ENCODE results near the gene ESCO1.

ESCO1 gene

DNA sequence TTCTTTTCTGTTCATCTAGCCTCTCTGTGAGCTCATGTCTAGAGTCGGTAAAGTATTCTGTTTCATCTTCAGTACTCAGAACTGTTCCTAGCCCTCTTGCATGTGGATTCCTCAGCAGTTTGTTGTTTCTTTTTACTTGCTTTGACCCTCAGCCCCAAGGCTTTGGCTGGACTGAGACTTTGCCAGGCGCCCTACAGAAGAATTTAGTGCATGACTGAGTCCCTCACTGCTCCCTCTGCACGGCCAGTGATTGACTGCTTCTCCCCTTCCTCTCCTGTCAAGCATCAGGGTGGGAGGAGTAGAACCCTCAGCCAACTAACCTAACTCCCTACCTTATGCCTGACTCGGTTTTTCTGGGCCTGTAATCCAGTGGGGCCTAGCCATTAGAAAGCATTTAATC is 109.8 kb downstream of the ESCO1 start:
- Histone ChIP-seq H3K27me3 (ENCODE audit: control insufficient read depth, insufficient read depth, low read length, poor library complexity, severe bottlenecking) (no peaks in the 10 kb centered on the region), H3K4me3 (ENCODE audit: insufficient read depth, low read depth, low read length) (no peak overlapping the region), H3K9me3 (ENCODE audit: control insufficient read depth, low read length) (no peaks in the 10 kb centered on the region), H3K27ac (ENCODE audit: insufficient read depth, low read depth, low read length, poor library complexity, severe bottlenecking) (no peak overlapping the region), H3K36me3 (ENCODE audit: control insufficient read depth, insufficient read depth, low read length) (peaks cover 48% of the 10 kb centered on the region), H3K4me1 (ENCODE audit: control insufficient read depth, insufficient read depth, low read length) (no peaks in the 10 kb centered on the region)
- WGBS, 2 experiments: 90 to 95% methylated on average over 4 of the region's 4 CpGs

DNA sequence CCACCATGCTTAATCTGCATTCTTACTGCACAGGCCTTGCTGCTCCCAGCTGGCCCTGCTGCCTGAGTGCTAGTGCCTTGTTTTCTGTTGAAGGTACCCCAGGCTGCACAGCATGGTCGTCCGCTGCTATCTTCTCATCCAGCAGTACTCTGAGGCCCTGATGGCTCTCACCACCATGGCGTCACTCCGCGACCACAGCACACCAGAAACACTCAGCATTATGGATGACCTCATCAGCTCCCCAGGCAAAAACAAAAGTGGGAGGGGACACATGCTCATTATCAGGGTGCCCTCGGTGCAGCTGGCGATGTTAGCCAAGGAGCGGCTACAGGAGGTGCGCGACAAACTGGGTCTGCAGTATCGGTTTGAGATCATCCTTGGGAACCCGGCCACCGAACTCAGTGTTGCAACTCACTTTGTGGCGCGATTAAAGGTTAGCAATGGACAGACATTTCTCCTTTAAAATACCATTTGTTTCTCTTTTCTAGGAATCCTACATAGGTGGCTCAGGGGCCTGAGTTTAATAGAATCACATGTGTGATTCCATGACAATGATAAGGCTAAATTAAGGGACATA is 110.5 kb downstream of the ESCO1 start:
- H3K27me3 ChIP-seq (ENCODE audit: control insufficient read depth, insufficient read depth, low read length, poor library complexity, severe bottlenecking): no peaks in the 10 kb centered on the region
- no peaks in the 10 kb centered on the region for H3K9me3 ChIP-seq (ENCODE audit: control insufficient read depth, low read length)
- H3K36me3 ChIP-seq (ENCODE audit: control insufficient read depth, insufficient read depth, low read length): peaks cover 51% of the 10 kb centered on the region
- H3K27ac ChIP-seq (ENCODE audit: insufficient read depth, low read depth, low read length, poor library complexity, severe bottlenecking): no peak overlapping the region
- H3K4me1 ChIP-seq (ENCODE audit: control insufficient read depth, insufficient read depth, low read length): no peaks in the 10 kb centered on the region
- WGBS, 2 experiments: 95 to 97% methylated on average over 15 of the region's 15 CpGs
- H3K4me3 ChIP-seq (ENCODE audit: insufficient read depth, low read depth, low read length): no peak overlapping the region

DNA sequence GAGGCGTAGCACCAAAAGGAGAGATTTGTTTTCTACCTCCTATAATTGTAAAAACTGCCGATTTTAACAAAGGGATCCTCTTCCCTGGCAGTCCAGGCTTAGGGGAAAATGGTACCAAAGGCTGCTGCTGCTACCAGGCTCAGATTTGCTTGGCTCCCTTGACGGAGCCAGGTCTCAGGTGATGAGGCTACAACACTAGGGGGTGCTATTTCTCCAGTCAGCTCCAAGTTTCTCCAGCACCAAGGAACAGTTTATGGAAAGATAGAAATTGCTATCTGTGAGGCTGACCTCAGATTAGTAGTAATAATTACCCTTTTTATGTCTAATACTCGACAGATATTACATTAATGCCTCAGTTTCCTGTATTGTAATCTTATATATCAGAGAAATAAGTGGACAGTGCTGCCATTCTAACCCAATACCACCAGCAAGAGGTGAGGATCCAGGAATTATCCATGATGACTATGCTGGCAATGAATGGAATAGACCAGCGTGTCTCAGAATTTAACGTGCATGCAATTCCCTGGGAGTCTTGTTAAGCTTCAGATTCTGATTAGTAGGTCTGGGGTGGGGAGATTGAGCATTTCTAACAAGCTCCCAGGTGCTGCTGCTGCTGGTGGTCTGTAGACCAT is 111.3 kb downstream of the ESCO1 start:
- Histone ChIP-seq H3K9me3 (ENCODE audit: control insufficient read depth, low read length) (no peaks in the 10 kb centered on the region), H3K27me3 (ENCODE audit: control insufficient read depth, insufficient read depth, low read length, poor library complexity, severe bottlenecking) (no peaks in the 10 kb centered on the region), H3K4me3 (ENCODE audit: insufficient read depth, low read depth, low read length) (no peak overlapping the region), H3K27ac (ENCODE audit: insufficient read depth, low read depth, low read length, poor library complexity, severe bottlenecking) (no peak overlapping the region), H3K36me3 (ENCODE audit: control insufficient read depth, insufficient read depth, low read length) (peaks cover 53% of the 10 kb centered on the region), H3K4me1 (ENCODE audit: control insufficient read depth, insufficient read depth, low read length) (no peaks in the 10 kb centered on the region)
- 72 to 73% methylated on average over 5 of the region's 6 CpGs for WGBS, 2 experiments

DNA sequence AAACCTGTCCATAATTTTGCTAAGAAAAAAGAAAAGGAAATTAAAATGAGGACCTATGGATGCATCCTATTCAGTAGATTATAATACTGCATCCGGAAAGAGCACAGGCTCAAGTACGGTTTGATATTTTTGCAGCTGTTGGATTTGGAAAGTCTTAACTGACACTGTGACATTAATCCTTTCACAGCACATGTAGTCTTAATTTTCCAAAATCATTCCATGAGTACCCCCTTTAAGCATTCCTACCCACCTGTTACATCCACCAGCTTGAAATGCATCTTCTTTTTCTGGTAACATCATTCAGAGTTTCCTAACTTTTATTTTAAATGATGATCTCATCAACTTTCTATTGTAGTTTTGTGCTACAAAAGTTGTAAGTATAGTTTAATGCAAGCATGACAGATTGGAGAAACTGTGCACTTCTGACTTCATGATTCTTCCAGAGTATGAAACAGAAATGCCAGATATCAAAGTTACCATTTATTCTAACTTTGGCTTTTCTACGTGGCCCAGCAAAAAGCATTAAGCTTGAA is 113.5 kb downstream of the ESCO1 start:
- 97% methylated on average over 3 of the region's 3 CpGs for WGBS, 2 experiments
- H3K4me1 ChIP-seq (ENCODE audit: control insufficient read depth, insufficient read depth, low read length): no peaks in the 10 kb centered on the region
- no peaks in the 10 kb centered on the region for H3K9me3 ChIP-seq (ENCODE audit: control insufficient read depth, low read length)
- H3K4me3 ChIP-seq (ENCODE audit: insufficient read depth, low read depth, low read length): no peak overlapping the region
- H3K27ac ChIP-seq (ENCODE audit: insufficient read depth, low read depth, low read length, poor library complexity, severe bottlenecking): no peak overlapping the region
- H3K36me3 ChIP-seq (ENCODE audit: control insufficient read depth, insufficient read depth, low read length): peaks cover 51% of the 10 kb centered on the region
- no peaks in the 10 kb centered on the region for H3K27me3 ChIP-seq (ENCODE audit: control insufficient read depth, insufficient read depth, low read length, poor library complexity, severe bottlenecking)

DNA sequence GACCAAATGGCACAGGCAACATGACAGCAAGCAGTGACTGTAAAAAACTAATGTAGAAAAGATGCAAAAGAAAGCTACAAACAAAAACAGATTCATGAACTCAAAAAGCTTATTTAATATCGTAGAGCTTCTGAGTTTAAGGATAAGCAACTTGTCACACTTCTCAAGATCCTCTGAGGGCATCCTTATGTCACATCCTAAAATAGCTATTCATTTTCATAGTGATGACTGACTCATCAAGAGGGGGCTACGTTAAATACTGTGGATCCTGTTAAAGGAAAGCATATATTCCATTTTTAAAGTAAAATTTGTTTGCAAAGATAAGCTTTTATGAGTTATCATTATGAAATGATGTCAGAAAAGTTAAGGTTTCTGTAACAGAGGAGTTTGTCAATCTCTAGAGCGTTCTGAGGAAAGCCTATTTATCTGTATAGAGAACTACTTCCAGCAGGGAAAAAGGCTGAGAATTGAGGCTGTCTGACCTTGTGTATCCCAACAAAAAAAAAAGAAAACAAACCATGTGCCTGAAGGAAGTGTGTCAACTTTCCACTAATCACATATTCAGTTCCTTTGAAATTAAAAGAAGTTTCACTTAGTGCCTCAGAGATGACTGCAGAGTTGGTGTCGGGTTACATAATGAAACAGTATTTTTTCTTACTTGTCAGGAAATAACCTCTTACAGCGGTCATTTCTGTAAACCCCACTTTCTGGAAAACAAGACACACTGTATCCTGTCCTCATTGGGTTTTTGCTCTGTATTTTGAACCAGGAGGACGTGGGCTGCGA is 115.5 kb downstream of the ESCO1 start:
- no peaks in the 10 kb centered on the region for H3K9me3 ChIP-seq (ENCODE audit: control insufficient read depth, low read length)
- no peak overlapping the region for H3K27ac ChIP-seq (ENCODE audit: insufficient read depth, low read depth, low read length, poor library complexity, severe bottlenecking)
- no peaks in the 10 kb centered on the region for H3K4me1 ChIP-seq (ENCODE audit: control insufficient read depth, insufficient read depth, low read length)
- H3K4me3 ChIP-seq (ENCODE audit: insufficient read depth, low read depth, low read length): no peak overlapping the region
- H3K27me3 ChIP-seq (ENCODE audit: control insufficient read depth, insufficient read depth, low read length, poor library complexity, severe bottlenecking): no peaks in the 10 kb centered on the region
- 80% methylated on average over 7 of the region's 7 CpGs for WGBS, 2 experiments
- peaks cover 54% of the 10 kb centered on the region for H3K36me3 ChIP-seq (ENCODE audit: control insufficient read depth, insufficient read depth, low read length)

DNA sequence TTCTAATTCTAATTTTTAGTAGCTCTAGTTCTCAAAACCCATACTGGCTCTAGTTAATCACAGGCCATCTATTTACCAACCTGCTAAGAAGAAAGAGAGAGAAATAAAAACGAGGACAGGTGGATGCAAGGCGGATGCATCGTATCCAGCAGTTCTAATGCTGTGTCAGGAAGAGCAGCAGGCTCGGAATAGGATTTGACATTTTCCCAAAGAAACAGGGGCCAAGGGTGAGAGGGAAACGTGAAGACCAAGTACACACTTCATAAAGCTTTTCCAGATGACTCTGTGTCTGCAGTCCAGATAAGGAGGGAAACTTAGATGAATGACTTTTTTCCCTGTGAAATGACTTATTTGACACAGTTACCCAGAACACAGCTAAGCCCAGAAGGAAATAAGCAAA is 117.5 kb downstream of the ESCO1 start:
- Histone ChIP-seq H3K27me3 (ENCODE audit: control insufficient read depth, insufficient read depth, low read length, poor library complexity, severe bottlenecking) (no peaks in the 10 kb centered on the region), H3K36me3 (ENCODE audit: control insufficient read depth, insufficient read depth, low read length) (peaks cover 62% of the 10 kb centered on the region)
- WGBS, 2 experiments: 89 to 97% methylated on average over 5 of the region's 5 CpGs

DNA sequence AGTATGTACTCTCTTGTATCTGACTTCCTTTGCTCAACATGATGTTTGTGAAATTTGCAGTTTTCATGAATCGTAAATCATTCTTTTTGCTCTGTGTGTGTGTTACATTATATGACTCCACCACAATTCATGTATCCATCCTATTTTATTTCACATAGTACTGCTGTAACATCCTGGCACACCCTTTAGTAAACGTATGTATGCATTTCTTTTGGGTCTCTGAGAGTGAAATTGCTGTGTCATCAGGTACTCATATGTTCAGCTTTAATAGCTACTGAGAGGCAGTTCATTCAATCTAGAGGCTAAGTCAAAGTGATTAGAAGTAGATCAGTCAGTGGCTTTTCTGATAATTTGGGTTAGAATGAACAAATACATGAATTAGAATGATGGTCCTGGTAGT is 118.8 kb downstream of the ESCO1 start:
- no peak overlapping the region for H3K4me3 ChIP-seq (ENCODE audit: insufficient read depth, low read depth, low read length)
- no peak overlapping the region for H3K27ac ChIP-seq (ENCODE audit: insufficient read depth, low read depth, low read length, poor library complexity, severe bottlenecking)
- 97 to 100% methylated on average over 2 of the region's 2 CpGs for WGBS, 2 experiments
- no peaks in the 10 kb centered on the region for H3K9me3 ChIP-seq (ENCODE audit: control insufficient read depth, low read length)
- H3K27me3 ChIP-seq (ENCODE audit: control insufficient read depth, insufficient read depth, low read length, poor library complexity, severe bottlenecking): no peaks in the 10 kb centered on the region
- H3K36me3 ChIP-seq (ENCODE audit: control insufficient read depth, insufficient read depth, low read length): peaks cover 52% of the 10 kb centered on the region
- H3K4me1 ChIP-seq (ENCODE audit: control insufficient read depth, insufficient read depth, low read length): no peaks in the 10 kb centered on the region

More for the DNA sequence above, 117.5 kb downstream of the ESCO1 start:
- Histone ChIP-seq H3K9me3 (ENCODE audit: control insufficient read depth, low read length) (no peaks in the 10 kb centered on the region), H3K4me1 (ENCODE audit: control insufficient read depth, insufficient read depth, low read length) (no peaks in the 10 kb centered on the region), H3K27ac (ENCODE audit: insufficient read depth, low read depth, low read length, poor library complexity, severe bottlenecking) (no peak overlapping the region), H3K4me3 (ENCODE audit: insufficient read depth, low read depth, low read length) (no peak overlapping the region)

DNA sequence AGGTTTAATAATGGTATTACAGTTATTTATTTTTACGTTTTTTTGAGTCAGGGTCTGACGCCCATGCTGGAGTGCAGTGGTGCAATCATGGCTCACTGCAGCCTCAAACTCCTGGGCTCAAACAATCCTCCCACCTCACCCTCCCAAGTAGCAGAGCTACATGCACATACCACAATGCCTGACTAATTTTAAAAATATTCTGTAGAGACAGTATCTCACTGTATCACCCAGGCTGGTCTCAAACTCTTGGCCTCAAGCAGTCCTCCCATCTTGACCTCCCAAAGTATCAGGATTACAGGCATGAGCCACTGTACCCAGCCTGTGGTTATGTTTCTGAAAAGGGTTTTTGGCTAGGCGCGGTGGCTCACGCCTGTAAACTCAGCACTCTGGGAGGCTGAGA is 120.8 kb downstream of the ESCO1 start:
- Histone ChIP-seq H3K9me3 (ENCODE audit: control insufficient read depth, low read length) (no peaks in the 10 kb centered on the region), H3K4me1 (ENCODE audit: control insufficient read depth, insufficient read depth, low read length) (no peaks in the 10 kb centered on the region), H3K27me3 (ENCODE audit: control insufficient read depth, insufficient read depth, low read length, poor library complexity, severe bottlenecking) (no peaks in the 10 kb centered on the region), H3K27ac (ENCODE audit: insufficient read depth, low read depth, low read length, poor library complexity, severe bottlenecking) (no peak overlapping the region), H3K36me3 (ENCODE audit: control insufficient read depth, insufficient read depth, low read length) (peaks cover 39% of the 10 kb centered on the region), H3K4me3 (ENCODE audit: insufficient read depth, low read depth, low read length) (no peak overlapping the region)
- 92 to 94% methylated on average over 5 of the region's 5 CpGs for WGBS, 2 experiments

All from ectodermal cell (in vitro differentiated cells).